GM21737 (cell line): ENCODE measurements around the gene MOB3B.
"Not testable (repeated sequence)": the region's sequence is repeated elsewhere in the genome, so short reads cannot be mapped to it uniquely, and the experiment has no call there.

Experiments
- ATAC-seq: cut with Tn5 transposase; IDR thresholded peaks from one replicate; pipeline ENCODE4 v1.9.1; 2021; ENCODE audit warnings: mild to moderate bottlenecking, moderate library complexity; ENCODE audit not compliant: unreplicated experiment

MOB3B gene

DNA sequence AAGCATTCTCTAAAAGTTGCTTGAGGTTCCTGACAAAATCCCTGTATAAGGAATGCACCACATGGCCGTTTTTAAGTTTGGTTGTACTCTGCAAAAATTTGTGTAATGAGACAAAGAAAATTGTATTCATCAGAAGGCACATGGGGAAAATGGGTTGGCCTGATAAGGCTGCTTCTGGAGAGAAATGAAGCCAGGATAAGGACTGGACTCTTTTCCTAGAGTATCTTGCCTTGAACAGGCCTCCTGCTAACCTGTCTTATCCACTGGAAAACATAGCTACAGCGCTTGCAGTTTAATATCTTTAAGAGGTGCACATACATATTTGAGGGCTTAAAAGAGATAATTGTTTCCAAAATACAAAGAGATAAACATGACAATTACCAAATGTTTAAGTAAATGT is 46.9 kb downstream of the MOB3B start:
- no peak for ATAC-seq

DNA sequence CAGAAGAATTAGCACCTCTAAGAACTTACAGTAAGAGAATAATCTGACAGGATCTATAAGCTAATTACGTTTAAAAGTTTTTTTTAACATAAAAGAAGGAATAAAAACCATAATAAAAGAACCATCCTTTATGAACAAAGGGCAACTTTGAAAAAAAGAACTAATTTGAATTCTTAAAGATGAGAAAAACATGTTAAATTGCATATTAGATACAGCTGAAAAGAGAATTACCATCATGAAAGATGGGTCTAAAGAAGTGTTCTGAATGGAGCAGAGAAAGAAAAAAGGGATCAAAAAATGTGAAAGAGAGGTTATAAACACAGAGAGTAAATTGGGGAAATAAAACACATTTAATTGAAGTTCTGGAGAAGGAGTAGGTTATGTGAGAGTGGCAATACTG is 51.3 kb downstream of the MOB3B start:
- no peak for ATAC-seq

DNA sequence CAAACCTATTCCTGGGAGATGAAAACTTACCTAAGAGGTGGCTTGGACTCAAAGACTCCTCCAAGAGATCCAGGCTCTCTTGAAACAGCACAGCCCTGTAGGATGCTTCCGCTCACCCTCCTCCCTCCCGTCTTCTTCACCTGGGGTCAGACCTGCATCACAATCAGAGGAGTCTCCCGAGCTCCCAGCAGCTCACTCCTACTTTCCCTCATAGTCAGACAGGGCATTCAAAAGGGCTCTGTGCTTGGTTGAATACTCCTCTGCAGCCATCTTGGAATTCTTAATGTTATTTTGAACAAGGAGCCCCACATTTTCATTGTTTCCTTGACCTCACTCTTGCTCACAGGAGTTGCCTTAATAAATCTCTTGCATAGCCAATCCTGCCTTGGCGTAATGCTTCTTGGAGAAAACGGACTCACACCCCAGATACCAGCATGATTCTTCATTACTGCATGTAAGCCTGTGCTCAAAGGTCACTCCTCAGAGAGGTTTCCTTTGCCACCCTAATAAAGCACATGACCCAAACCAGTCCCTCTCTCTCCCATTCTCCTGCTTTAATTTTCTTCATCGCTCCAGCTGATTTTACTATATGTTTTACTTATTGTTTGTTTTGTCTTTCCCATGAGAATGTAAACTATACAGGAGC is 52.6 kb downstream of the MOB3B start:
- ATAC-seq: no peak

DNA sequence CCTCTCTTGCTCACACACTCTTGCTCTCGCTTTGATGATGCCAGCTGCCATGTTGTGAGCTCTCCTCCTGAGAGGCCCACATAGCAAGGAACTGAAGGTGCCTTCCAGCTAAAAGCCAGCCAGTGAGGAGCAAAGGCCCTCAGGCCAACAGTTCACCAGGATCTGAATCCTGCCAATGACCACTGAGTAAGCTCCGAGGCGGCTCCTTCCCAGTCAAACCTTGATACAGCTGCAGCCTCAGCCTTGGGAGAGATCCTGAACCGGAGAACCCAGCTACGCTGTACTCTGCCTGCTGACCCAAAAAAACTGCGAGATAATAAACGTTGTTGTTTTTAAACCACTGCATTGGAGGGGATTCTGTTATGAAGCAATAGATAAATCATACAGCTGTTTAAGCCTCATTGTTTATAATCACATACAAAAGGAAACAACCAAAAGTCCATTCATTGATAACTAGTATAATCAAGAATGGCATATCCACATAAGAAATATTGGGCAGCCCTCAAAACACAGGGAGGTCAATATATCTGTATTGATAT is 54.5 kb downstream of the MOB3B start:
- no peak for ATAC-seq

DNA sequence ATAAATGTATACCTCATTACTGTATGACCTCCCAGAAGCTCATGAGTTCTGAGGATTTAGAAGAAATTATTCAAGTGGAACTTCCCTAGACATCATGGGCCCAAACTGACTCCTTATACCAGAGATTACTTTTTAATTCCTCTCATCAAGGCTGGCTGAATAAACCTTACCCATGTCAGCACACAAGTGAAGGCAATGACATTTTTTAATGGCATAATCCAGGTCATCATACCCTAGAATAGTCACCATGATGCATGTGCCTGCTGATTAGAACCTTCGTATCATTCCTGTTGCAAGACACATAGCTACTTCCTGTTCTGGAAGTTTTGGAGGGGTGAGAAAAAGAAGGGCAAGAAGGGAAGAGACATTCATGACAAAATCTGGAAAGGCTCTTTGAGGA is 55.3 kb downstream of the MOB3B start:
- ATAC-seq: no peak

DNA sequence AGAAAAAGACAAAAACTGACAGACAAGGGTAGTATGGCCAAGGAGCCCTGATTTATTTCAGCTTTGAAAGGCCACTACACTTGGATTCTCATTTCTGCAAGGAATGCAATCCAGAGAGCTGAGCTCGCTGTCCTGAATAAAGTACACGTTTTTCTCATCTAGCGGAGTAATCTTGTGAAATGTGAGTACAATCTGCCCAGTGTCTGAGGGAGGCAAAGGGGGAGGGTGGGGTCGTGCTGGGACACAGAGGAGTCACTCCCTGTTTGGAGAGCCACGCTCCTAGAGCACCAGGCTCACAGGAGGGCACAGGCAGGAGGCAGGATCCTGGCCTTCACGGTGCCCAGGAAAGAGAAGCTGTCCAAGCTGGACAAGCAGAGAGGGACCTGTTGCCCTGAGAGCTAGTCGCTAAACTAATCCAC is 56.5 kb downstream of the MOB3B start:
- no peak for ATAC-seq

DNA sequence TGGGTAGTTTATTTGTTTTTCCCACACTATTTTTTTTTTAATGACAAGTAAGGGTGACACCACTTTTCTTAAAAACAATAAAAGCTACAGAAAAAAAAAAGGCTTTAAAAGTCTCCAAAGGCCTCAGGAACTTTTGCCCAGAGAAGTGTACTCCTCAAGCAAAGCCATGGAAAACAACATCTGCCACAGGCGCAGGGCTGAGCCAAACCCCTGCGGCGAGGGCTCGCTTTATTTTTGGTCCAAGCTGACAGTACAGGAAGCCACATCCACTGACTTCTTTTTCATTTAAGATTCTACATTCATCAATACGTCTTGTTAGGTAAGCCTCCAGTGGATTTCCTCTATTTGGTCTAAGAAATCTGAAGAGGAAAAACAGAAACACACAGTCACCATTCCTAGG is 57.4 kb downstream of the MOB3B start:
- no peak for ATAC-seq

DNA sequence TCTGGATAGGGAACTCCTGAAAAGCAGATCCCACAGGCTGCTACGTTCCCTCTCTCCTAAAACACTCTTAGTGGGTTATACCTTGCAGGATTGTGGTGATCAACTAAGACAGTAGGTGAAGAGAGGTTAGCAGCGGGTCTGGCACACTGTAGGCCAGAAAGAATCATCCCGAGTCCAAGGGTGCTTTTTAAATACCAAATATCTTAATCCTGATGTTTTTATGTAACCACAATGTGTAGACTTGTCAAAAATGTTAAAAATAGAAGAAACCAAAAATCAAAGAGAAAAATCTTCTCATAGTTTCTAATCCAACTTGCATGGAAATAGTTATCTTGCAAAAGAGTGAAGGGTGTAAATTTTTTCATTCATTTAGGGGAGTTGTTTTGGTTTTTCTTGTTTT is 57.8 kb downstream of the MOB3B start:
- ATAC-seq: no peak

DNA sequence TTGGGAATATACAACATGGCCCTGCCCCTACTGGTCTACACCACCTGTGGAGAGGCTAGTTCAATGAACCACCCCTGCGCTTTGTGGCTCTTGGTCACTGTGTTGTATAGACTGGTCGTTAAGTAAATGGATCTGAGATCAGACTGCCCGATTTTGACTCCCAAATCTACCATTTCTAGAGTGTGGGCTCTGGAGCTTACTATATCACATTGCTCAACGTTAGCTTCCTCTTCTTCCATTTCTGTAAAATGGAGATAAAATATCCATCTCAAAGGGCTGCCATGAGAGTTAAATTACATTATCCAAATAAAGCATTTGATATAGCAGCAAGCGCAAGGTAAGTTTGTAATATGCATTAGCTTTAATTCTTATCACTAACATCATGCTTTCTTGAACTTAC is 58.2 kb downstream of the MOB3B start:
- no peak for ATAC-seq

DNA sequence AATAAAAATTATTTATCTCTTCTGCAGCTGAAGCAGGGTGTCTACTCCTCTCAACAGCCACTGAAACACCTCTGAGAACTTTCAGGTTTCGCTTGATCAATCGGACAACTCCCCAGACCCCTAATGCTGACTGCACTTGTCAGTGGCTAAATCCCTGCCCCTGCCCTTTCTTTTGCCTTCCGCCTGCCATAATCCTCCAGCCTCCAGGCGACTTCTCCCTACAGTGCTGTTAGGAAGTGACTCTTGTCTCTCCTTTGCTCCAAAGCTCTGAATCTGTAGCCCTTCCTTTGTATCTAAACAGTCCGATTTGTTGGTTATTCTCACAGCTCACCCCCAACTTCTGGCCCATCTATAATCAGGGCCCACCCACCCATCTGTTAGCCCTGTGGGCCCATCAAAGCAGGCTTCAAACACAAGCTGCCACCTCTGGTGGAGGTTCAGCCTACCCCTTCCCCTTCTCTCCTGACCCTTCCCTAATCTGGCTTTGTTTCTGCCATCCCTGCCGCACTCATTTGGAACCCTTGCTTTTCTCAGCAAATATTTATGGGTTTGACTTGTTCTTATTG is 59.2 kb downstream of the MOB3B start:
- no peak for ATAC-seq

DNA sequence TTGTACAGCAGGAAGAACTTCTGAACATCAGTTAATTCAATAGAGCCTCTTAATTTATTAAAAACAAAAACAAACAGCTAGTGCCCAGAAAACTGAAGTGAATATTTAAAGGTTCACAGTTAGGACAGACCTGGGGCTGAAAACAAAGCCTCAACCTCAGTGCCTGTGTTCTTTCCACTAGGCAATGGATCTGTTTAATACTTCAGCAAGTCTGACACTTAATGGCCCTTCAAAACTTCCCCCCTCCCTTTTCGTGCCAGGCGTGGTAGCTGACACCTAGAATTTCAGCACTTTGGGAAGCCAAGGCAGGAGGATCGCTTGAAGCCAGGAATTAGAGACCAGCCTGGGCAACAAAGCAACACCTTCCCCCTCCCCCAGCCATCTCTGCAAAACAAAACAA is 60.1 kb downstream of the MOB3B start:
- no peak for ATAC-seq

DNA sequence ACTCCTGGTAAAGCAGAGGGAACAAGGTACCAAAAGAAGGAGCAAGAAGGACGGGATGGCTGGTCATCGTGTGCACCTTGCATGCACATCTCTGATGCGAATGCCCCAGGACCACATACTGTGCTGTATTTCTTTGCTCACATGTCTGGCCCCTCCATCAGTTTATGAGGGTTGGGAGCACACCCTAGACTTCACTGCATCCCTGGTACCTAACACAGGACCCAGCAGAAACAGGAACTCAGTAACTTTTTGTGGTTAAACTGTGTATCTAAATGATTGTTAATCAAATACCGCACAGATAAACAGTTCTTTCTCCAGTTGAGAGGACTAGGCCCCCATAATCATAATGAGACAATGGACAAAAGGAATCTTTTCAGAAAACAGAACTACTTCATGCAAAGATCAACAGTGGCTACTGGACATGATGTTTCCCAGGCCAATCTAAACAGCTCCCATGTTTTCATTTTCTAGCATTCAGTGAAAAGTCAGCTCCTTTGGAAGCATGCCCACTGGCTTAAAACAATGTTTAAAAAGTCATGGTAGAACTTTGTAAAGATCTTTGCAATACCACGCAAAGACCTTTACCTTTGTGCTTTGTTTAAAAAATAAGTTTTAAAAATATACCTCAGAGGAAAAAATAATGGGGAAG is 61.0 kb downstream of the MOB3B start:
- ATAC-seq: no peak

DNA sequence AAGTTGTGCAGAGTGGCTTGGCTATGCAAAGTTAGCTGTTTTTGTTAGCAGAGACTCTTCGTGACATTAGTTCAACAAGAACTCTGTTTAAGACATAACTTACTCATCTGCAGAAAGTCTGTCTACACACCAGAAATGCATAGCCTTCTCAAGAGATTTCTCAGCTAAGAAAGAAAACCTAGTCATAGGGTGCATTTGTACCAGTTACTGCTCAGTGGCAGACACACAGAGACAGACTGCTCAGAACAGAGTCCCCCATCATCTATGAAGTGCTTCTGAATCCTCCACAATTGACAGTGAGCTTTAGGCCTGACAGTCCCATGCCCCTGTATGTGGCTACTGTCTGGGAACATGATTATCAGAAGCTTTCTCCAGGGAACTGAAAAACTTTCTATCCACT is 61.6 kb downstream of the MOB3B start:
- no peak for ATAC-seq

DNA sequence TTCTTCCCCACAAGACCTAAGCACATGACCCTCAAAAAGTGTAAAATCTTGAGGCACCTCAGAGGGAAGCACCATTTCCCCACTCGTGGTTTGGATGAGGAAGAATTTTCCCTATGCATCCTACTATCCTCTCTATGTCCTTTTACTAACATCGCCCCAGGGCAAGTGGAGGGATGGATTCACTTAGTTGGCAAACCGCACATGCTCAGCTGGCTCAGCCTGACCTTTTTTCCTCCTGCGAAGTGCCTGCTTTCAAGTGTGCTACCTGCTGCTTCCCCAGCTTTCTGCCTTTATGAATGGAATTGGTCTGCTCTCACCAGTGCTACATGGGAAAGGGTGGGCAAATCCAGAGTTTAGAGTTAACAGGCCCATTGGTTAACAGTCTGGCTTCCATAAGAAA is 62.1 kb downstream of the MOB3B start:
- no peak for ATAC-seq

DNA sequence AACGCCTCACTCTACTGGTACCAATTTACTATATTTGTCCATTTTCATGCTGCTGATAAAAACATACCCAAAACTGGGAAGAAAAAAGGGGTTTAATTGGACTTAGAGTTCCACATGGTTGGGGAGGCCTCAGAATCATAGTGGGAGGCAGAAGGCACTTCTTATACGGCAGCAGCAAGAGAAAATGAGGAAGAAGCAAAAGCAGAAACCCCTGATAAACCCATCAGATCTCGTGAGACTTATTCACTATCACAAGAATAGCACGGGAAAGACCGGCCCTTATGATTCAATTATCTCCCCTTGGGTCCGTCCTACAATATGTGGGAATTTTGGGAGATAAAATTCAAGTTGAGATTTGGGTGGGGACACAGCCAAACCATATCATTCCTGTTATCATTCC is 63.1 kb downstream of the MOB3B start:
- ATAC-seq: not testable (repeated sequence)

DNA sequence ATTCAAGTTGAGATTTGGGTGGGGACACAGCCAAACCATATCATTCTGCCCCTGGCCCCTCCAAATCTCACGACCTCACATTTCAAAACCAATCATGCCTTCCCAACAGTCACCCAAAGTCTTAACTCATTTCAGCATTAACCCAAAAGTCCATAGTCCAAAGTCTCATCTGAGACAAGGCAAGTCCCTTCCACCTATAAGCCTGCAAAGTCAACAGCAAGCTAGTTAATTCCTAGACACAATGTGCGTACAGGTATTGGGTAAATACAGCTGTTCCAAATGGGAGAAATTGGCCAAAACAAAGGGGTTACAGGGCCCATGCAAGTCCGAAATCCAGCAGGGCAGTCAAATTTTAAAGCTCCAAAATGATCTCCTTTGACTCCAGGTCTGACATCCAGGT is 64.7 kb downstream of the MOB3B start:
- not testable (repeated sequence) for ATAC-seq

DNA sequence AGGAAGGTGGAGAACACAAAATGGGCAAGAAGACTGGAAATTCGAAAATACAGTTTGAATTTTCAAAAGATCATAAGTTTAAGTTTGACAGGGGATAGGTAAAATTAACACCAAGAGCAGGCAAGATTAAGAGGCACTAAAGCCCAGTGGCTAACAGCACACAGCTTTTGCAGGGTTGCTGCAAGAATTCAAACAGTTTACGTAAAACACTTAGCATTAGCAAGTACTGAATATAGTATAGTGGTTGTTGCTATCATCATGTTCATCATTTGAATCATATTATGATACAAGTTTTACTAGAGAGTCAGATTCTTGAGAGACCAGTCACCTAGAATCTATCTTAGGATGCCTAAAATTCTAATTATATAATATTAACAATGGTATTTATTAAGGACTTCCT is 66.8 kb downstream of the MOB3B start:
- ATAC-seq: no peak

DNA sequence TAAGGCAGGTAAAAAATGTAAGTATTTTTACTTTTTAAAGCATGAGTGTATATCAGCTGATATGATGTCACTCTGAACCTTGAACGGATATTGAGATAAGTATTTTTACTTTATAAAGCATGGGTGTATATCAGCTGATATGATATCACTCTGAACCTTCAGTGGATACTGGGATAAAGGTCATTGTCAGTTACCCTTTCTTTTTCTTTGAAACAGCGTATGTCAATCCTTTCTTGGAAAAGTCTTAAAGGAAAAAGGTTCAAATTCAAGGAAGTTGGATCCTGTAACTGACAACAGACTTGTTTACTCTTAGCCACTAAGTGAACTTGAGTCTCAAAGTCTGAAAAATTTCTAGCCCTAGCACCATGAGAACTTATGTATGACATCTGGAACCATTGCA is 67.2 kb downstream of the MOB3B start:
- ATAC-seq: no peak

DNA sequence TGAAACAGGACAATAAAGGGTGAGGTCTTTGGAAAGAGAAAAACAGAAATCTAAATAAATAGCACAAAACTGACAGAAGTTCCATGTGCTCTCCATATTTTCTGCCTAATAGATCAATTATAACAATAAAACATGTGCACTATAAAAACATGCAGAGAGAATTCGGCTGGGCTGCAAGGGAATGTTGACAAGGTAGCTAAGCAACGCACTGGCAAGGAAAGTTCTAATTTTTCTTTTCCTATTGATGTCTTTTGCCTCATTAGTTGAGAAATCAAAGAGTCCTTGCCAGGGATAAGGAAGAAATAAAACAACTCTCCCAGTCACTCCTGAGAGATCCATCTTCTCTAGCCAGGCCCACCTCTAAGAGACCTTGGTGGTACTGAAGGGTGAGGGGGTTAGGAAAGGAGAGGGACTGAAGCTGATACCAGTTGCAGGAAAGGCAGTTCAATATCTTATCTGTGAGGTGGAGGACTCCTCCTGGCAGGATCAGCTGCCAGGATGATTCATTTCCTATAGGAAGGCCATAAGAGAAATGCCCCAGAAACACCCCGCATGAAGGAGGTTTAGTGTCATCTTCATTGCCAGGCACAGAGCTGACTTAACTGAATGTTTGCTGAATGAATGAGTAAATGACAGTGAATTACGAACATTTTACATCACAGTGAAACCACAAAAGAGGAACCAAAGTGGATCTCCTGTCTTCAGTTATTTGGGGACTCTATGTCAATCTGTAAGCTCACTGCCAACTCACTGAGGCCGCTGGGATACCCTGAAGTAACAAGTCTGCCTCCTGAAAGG is 69.2 kb downstream of the MOB3B start:
- peak; percentile 73 for ATAC-seq

DNA sequence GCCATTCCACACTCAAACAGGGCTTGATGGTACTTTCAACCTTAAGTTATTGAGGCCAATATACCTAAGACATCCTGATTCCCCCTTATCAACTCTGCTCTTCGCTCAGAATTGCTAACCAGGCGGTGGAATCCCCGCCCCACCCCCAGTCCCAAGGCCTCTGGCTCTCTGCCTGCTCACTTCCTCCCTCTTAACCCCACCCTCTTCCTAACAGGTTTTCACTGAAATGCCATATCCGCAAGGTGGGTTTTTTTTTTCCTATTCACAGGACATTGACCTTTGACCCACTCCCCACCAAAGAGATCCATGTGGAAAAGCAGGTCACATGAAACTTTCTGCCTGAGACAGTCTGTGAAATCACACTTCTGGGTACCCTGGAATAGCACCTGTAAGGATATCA is 72.2 kb downstream of the MOB3B start:
- ATAC-seq: no peak

DNA sequence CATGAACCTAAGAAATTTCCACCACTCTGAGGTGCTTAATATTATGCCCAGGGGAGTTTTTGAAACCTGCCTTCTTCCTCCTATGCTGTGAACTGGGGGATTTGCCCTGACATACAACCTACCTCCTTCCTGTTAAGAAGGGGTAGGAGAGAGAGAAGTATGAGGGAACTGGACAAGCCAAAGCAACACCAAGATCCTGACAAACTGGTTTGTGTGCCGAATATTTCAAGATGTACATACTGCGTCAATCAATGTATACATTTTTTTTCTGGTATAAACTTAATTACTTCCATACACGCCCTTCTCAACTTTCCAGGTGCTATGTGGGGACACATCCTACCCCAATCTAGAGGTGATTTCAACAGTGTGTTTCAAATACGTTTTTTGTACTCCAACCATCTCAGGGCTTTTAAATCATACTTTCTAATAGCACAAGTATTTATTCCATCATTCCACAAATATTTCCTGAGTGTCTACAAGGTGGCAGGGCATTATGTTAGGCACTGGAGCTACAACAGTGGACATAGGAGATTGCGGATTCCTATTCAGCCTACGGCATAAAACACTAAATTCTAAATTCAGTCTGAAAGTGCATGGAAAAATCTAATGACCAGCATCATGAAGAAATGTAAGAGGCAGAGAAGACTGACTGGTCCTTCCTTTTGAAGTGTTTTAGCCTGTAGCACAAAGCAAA is 75.6 kb downstream of the MOB3B start:
- ATAC-seq: no peak
